Kidney capillary endothelial cell (primary cell): Measurements from ENCODE around the gene TTLL8.

Source experiments
- DNase-seq: peaks from one replicate; pipeline ENCODE4 v3.0.0-alpha.2; 2018; ENCODE audit warnings: low spot score

Gene TTLL8

DNA sequence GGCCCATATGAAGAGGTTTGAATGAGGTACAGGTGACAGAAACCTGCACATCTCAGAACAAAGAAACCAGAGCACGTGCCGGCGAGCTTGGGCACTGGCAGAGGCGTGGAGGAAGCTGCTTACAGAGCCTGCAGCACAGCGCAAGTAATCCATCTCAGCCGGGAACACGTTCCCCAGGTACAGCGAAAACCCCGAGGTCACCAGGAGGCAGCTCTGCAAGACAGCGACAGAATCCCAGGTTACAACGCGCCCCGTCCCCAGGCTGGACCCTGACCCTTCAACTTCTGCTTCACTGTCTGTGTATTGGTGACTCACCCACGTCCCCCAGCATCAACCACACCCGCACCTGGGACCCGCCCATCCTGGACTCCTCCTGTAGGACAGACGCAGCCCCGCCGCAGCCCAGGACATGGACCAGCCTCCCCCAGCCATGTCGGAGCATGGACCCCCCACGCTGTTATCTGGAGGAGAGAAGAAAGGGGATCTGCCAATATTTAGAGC lies 24.9 kb upstream of the TTLL8 start:
- DNase-seq: no peak

DNA sequence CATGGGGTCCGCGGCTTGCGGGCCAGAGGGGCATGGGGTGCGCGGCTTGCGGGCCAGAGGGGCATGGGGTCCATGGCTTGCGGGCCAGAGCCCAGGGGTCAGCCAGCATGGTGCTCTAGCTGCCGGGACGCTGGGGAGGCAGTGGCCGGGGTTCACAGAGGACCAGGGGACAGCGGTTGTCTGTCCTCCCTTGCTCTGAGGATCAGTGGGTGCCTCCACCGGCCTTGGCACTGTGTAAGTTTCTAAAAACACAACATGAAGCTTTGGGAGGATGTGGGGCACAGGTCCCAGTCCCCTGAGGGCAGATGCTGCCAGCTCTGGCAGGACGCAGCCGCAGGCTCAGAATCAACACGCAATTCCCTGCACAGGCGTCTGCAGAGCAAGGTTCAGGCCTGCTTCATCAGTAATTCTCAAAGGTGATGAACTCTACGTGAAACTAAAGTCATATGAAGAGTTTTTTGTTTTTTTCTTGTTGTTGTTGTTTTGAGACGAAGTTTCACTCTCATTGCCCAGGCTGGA lies 24.2 kb upstream of the TTLL8 start:
- DNase-seq: no peak

DNA sequence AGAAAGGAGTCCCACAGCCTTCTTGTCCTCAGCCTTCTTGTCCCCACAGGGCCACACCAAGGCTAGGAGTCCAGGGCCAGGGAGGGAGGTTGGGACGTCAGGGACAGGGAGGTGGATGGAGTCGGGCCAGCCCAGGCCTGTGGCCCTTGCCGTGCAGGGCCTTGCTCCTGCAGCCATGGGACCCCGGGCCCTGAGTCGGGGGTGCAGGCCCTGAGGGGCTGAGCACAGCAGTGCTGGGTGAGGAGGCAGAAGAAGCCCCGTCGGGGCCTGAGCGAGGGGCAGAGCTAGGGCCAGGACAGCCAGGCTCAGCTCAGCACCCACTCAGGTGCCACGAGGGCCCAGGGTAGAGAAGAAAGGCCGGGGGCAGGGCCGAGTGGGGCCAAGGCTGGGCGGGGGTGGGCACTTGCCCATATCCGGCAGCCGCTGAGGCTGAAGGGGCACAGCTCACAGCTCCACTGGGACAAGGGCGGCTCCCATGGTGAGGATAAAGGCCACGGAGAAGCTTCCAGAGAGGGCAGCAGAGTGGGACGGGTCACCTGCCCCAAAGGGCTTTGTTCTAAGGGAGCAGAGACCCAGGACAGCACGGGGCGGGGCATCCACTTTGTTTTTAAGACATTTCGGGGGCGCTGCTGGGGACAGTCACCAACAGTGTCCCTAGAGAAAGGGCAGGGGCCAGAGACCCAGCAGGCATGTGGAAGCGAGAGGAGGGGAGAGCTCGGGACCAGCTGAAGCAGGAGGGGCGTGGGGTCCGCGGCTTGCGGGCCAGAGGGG lies 23.5 kb upstream of the TTLL8 start:
- no peak for DNase-seq

DNA sequence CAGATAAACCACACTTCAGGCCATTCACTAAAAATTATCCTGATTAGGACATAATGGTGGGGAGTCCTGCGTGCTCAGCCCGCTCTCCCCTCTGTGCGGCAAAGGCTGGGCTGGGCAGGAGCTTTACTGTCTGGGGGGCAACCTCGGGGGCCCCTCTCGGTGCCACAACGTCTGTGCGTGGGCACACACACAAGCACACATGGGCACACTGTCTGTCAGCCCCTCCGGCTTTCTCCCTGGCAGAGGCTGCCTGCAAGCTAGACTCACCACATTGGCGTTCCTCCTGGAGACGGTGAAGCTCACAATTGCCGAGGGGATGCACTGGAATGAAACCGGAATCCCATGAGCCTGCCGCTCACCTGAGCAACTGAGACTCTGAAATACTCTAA lies 22.0 kb upstream of the TTLL8 start:
- no peak for DNase-seq

DNA sequence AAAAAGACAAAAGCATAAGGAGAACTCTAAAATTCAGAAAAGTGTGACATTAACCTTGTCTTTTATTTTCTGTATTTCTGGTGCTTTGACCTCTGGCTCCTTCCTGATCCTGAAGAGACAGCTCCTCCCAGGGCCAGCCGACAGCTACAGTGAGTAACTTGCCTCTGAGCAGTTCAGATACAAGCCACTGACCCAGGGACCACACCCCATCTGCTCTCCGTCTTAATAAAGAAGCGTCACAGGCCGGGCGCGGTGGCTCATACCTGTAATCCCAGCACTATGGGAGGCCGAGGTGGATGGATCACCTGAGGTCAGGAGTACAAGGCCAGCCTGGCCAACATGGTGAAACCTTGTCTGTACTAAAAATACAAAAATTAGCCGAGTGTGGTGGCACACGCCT lies 20.7 kb upstream of the TTLL8 start:
- no peak for DNase-seq

DNA sequence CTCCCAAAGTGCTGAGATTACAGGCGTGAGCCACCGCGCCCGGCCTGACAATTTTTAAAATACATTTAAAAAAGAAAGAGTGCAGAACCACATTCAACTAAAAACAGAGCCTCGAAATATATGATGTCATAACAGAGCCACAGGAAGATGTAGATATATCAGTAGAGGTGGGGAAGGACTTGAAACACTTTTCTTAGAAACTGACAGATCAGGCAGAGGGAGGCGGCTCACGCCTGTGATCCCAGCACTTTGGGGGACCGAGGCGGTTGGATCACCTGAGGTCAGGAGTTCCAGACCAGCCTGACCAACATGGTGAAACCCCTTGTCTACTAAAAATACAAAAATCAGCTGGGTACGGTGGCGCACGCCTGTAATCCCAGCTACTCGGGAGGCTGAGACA lies 20.1 kb upstream of the TTLL8 start:
- DNase-seq: no peak

DNA sequence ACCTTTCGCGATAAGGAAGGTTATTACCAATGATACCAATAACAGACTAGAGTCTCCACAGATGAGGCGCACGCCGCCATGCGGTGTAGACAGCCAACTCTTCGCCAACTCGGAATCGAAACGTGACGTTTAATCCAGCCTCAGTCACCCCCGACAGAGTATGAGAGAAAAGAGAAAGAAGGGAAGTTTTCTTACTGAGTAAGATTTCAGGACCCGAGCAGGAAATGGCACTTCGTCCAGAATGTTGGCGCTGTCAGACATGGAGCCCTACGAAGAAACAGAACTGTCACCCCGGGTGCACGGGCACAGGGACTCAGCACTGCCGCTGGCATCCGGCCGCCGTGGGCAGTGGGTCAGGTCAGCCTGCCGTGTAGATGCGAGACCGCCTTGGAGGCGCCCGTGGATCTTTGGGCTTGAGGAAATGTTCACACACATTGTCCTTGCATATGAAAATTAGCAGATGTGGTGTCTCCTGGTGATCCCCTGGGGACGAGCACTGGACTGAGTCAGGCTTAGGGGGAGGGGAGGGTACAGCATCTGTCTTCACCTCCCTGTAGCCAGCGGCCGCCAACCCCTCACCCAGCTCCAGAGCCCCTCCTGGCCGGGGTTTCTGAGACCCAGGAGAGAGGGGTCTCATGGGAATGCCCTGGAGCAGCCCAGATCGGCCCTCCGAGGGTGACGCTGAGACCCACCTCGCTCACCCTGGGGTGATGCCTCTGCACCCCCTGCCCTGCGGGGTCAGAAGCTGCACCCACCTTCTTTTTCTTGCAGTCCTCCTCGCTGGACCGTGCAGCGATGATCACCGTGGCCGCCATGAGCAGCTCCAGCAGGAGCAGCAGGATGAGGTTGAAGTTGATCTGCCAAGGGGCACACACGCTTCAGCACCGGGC lies 18.8 kb upstream of the TTLL8 start:
- DNase-seq: no peak

DNA sequence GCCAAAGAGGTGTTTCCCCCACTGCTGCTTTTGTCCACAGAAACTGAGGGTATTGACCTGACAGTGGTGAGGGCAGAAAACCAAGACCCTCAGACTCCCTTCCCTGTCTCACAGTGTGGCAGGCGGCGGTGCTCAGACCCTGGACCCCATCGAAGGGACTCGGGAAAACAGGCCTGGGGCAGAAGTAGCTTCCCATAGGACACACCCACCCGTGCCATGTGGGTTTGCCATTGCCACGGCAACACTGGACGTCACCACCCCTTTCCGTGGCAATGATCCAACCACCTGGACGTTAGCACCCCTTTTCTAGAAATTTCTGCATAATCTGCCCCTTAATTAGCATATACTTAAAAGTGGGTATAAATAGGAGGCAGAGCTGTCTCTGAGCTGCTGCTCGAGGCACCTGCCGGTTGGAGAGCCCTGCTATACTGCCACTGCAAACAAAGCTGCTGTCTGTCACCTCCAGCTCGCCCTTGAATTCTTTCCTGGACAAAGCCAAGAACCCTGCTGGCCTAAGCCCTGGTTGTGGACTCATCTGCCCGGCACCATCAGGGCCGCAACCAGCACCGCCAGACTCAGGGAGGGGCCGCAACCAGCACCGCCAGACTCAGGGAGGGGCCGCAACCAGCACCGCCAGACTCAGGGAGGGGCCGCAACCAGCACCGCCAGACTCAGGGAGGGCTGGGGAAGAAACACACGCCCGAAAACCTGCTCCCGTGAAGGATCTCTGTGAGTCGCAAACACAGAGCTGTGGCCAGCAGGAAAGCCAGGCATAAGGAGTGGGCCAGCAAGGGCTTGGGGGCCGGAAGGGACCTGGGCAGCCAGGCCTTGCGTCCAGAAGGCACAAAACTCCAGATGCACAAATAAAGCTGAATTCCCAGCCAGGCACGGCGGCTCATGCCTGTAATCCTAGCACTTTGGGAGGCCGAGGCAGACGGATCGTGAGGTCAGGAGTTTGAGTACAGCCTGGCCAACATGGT lies 16.7 kb upstream of the TTLL8 start:
- DNase-seq: no peak

DNA sequence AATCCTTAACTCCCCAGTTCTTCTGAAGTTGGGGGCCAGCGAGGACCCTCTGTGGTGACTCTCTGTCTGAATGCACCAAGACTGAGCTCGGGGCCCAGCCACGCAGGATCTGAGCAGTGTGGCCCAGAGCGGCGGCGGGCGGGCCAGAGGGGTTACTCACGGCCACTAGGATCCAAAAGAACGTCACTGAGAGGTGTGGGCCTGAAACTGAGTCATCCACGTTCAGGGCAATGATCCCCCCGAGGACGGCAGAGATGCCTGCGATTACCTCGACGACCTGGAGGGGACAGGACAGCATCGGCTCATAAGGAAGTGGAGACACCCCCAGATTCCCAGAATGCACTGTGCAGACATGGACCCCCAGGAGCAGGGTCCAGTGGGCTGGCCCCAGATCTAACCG lies 16.0 kb upstream of the TTLL8 start:
- no peak for DNase-seq

DNA sequence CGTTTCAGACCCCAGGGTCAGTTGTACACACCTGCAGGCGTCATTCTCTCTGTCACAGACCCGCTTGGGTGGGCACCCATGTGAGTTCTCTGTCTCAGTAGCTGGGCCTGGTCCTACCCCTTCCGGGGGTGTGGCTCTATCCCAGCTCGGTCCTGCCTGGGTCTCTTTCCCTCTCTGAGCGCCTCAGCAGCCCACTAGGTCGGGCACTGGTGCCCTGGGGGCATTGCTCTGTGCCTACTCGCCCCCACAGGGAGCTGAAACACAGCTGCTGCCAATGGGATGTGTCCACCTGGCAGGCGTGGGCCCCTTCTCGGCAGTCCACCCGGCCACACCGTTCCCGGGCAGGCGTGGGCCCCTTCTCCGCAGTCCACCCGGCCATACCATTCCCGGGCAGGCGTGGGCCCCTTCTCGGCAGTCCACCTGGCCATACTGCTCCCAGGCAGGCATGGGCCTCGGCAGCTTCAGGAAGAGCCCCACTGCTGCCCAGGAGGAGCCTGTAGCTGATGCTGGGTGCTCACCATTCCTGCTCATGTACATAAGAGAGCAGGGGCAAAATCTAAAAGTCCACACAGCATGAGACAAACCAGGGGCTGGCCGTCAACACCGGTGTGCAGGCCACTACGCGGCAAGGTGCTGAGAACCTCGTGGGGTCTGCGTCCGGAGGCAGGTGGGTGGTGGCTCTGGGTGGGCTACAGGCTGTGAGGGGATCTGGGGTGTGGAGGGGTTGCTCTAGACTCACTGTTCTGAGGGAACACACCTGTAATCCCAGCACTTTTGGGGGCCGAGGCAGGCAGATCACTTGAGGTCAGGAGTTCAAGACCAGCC lies 14.8 kb upstream of the TTLL8 start:
- no peak for DNase-seq

DNA sequence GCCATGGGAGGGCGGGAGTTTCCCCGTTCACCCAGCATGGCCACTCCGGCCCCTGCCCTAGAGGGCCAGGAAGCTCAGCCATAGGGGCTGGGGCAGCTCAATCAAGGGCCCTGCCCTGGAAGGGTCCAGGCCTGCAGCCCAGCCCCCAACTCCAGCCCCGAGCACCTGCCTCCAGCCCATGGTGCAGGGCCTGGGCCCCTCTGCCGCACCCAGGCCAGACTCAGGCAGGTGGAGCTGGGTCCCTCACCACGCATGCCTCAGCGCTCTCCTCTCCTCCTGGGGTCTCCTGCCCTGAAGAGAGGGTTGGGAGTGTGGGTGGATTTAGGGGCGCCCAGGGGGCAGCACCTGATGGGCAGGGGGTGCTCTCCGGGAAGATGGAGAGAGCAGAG lies 14.1 kb upstream of the TTLL8 start:
- DNase-seq: no peak

DNA sequence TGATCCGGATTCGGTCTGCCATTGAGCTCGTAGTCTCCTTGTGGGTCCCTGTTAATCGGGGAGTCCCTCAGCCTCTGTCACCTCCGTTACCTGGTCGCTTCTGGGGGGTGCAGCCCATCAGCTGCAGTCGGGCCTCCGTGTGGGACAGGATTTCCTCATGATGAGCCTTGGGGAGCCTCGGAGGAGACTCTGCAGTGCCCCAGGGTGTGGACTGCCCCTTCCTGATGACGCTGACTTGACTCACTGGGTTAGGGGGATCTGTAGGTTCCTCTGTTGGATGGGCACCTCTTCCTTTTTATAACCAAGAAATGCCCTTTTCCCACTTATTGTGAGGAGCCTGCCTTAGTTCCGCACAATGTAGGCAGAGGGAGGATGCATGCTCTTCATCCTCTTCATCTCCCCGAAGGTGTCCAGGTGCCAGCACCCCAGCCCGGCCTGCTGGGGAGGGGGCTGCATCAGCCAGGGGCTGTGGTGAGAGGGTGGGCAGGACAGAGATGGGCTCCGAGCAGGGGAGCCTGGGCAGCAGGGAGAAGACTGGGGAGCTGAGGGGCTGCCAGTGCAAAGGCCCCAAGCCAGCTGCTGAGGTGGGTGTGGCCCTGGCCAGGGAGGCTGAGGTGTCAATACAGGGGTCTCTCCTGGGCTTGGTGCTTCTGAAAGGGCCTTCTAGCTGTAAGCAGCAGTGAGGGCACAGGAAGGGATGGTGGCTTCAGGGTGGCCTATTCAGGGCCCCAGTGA lies 13.5 kb upstream of the TTLL8 start:
- no peak for DNase-seq

DNA sequence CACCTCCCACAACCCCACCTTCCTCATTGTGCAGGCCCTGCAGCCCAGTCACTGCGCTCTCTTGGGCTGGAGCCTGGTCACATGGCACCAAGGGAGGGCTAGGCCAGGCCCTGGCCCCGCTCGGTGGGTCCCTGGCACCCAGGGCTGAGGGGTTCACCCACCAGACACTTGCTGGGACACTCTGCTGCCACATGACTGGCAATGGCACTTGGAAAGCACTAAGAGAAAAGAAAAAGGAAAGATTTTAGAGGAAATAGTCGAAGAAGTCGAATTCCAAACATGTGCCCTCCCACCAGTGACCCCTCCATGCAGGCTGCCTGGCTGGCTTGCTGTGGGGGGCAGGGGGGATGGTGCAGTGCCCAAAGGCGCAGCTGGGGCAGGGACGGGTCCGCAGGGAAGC lies 12.3 kb upstream of the TTLL8 start:
- DNase-seq: no peak

DNA sequence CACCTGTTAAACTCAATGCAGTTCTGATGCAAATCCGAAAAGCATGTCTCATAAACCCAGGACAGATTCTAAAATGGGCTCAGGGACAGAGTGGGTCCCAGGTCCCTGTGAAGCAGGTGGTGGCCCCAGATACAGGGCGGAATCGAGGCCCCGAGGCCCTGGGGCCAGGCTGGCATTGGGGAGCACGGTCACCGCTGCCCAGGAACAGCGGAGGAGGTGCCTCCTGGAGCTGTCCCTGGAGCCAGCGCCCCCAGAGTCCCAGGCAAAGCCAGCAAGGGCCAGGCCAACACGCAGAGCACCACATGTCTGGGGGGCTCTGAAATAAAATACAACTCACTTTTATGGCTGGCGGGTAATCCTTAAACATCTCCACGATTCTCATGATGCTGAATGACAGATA lies 10.0 kb upstream of the TTLL8 start:
- no peak for DNase-seq

DNA sequence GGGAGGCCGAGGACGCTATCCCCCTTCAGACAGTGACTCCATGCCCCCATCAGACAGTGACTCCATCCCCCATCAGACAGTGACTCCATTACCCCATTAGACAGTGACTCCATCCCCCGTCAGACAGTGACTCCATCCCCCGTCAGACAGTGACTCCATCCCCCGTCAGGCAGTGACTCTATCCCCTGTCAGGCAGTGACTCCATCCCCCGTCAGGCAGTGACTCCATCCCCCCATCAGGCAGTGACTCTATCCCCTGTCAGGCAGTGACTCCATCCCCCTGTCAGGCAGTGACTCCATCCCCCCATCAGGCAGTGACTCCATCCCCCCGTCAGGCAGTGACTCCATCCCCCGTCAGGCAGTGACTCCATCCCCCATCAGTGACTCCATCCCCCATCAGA lies 9.1 kb upstream of the TTLL8 start:
- no peak for DNase-seq

DNA sequence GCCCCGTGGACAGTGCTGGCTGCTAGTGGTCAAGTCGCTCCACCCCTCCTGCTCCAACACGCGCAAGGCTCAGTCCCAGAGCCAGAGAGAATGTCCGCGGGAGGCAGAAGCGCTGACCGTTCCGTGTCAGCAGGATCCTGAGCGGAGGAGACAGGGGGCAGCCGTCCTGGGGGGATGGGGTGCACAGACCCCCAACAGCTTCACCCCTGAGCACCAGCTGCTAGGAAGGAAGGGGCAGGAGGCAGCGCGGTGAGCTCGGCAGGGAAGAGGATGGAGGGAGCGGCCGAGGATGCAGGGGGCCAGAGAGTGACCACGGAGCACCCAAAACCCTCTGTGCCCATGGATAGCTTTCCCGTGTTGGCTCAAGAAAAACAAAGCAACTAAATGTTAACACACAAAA lies 6.4 kb upstream of the TTLL8 start:
- DNase-seq: no peak

DNA sequence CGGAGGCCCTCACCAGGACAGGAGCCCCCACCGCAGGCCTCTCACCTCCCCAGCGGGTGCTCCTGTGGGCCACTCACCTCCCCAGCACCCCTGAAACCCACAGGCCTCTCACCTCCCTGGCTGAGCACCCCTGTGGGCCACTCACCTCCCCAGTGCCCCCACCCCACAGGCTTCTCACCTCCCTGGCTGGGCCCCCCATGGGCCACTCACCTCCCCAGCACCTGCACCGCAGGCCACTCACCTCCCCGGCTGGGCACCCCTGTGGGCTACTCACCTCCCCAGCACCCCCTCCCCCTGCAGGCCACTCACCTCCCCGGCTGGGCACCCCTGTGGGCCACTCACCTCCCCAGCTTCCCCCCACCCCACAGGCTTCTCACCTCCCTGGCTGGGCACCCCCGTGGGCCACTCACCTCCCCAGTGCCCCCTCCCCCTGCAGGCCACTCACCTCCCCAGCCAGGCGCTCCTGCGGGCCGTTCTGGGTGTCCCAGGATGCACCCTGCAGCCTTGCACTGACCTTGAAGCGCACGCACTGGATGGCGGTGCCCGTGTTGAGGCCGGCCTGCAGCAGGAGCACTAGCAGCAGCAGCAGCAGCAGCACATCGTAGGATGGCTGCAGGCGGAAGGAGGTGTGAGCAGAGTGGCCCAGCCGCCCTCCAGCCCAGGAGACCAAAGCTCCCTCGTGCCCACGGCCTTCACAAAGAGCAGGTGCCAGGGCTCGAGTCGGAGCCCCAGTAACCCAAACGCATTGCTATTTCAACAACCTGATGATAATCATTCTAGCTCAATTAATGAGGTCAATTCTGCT lies 5.7 kb upstream of the TTLL8 start:
- DNase-seq: no peak

DNA sequence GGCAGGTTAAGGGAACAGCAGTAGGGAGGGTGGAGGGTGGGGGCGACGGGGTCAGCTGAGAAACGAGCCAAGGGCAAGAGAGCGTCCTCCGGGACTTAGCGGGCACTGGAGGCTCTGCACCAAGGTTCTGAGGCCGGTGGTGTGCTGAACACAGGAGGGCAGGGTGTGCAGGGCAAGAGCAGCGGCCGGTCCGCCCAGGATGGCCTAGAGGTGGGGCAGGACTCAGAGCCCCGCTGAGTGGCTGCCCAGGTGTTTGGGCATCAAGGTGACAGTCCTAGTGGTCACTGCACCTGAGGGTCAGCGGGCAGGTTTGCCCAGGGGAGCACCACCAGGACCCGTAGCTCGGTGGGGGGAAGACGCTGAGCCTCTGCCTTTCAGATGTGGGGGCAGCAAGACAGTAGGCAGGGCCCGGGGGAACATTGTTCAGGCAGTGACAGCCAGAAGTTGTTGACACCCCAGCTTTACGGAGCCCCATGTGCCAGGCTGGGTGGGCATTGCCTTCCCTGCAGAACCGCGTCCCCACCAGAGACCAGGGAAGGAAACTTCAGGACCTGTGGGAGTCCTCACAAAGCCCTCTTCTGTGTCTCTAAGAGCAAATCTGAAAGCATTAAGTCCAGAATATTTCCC lies 4.5 kb upstream of the TTLL8 start:
- DNase-seq: no peak

DNA sequence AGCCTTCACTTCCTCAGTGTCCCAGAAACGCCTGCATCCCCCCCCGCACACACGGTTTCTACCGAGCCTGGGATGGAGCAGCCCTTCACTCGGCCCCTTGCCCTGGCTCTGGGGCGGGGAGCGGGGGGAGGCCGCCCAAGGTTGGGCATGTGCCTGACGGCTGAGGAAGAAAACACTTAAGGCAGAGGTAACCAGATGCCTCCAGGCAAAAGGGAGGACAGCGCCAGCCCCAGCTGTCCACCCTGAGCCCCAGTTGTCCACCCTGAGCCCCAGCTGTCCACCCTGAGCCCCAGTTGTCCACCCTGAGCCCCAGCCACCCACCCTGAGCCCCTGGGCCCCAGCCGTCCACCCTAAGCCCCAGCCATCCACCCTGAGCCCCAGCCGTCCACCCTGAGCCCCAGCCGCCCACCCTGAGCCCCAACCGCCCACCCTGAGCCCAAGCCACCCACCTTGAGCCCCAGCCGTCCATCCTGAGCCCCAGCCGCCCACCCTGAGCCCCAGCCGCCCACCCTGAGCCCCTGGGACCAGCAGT lies 3.8 kb upstream of the TTLL8 start:
- DNase-seq: no peak
